ENCODE results near the gene PCDH15.

PCDH15 gene

GRCh38 chr10:54372179-54372578 lies 428.9 kb downstream of the PCDH15 start:
- DNase-seq (ENCODE audit: low read depth in 3 of 3) = no peak

GRCh38 chr10:54368984-54369383 lies 432.0 kb downstream of the PCDH15 start:
- DNase-seq (ENCODE audit: low read depth in 3 of 3) = no peak

GRCh38 chr10:54363390-54363789 lies 437.6 kb downstream of the PCDH15 start:
- no peak for DNase-seq (ENCODE audit: low read depth in 3 of 3)

- DNase-seq (ENCODE audit: low read depth in 3 of 3) = no peak
These were observed 459.0 kb downstream of the PCDH15 start for GRCh38 chr10:54342058-54342457.

GRCh38 chr10:54335296-54335695 lies 465.7 kb downstream of the PCDH15 start:
- no peak for DNase-seq (ENCODE audit: low read depth in 3 of 3)

- no peak for DNase-seq (ENCODE audit: low read depth in 3 of 3)
These were observed 481.7 kb downstream of the PCDH15 start for GRCh38 chr10:54319341-54319740.

- DNase-seq (ENCODE audit: low read depth in 3 of 3) = no peak
These were observed 482.6 kb downstream of the PCDH15 start for GRCh38 chr10:54318470-54318869.

- DNase-seq (ENCODE audit: low read depth in 3 of 3) = no peak
These were observed 486.6 kb downstream of the PCDH15 start for GRCh38 chr10:54314430-54314829.

GRCh38 chr10:54284526-54285193 lies 516.4 kb downstream of the PCDH15 start:
- no peak for DNase-seq (ENCODE audit: low read depth in 3 of 3)

- DNase-seq (ENCODE audit: low read depth in 3 of 3) = no peak
These were observed 519.0 kb downstream of the PCDH15 start for GRCh38 chr10:54282012-54282411.

GRCh38 chr10:54266395-54266794 lies 534.6 kb downstream of the PCDH15 start:
- no peak for DNase-seq (ENCODE audit: low read depth in 3 of 3)

GRCh38 chr10:54262726-54263125 lies 538.3 kb downstream of the PCDH15 start:
- no peak for DNase-seq (ENCODE audit: low read depth in 3 of 3)

GRCh38 chr10:54259104-54259503 lies 541.9 kb downstream of the PCDH15 start:
- DNase-seq (ENCODE audit: low read depth in 3 of 3) = no peak

GRCh38 chr10:54234832-54235231 lies 566.2 kb downstream of the PCDH15 start:
- DNase-seq (ENCODE audit: low read depth in 3 of 3) = no peak

- DNase-seq (ENCODE audit: low read depth in 3 of 3) = no peak
These were observed 597.6 kb downstream of the PCDH15 start for GRCh38 chr10:54203401-54203800.

- no peak for DNase-seq (ENCODE audit: low read depth in 3 of 3)
These were observed 603.0 kb downstream of the PCDH15 start for GRCh38 chr10:54198051-54198450.

GRCh38 chr10:54194806-54195205 lies 606.2 kb downstream of the PCDH15 start:
- DNase-seq (ENCODE audit: low read depth in 3 of 3) = no peak

GRCh38 chr10:54159924-54160323 lies 641.1 kb downstream of the PCDH15 start:
- no peak for DNase-seq (ENCODE audit: low read depth in 3 of 3)

- DNase-seq (ENCODE audit: low read depth in 3 of 3) = no peak
These were observed 652.5 kb downstream of the PCDH15 start for GRCh38 chr10:54148508-54148907.

GRCh38 chr10:54139819-54140428 lies 661.1 kb downstream of the PCDH15 start:
- DNase-seq (ENCODE audit: low read depth in 3 of 3) = no peak

GRCh38 chr10:54137396-54137795 lies 663.6 kb downstream of the PCDH15 start:
- no peak for DNase-seq (ENCODE audit: low read depth in 3 of 3)

GRCh38 chr10:54133203-54133602 lies 667.8 kb downstream of the PCDH15 start:
- DNase-seq (ENCODE audit: low read depth in 3 of 3) = no peak

GRCh38 chr10:54131833-54132232 lies 669.2 kb downstream of the PCDH15 start:
- DNase-seq (ENCODE audit: low read depth in 3 of 3) = no peak

GRCh38 chr10:54130394-54130793 lies 670.6 kb downstream of the PCDH15 start:
- DNase-seq (ENCODE audit: low read depth in 3 of 3) = no peak
